HL-60/S4 treated with retinoic acid at 250 ng/mL for 4 days and 3 days (cell line): ENCODE results near the gene SEC61A2.

Experiments used
- in situ Hi-C: fragments of 300-500 bp; cut with MboI; formaldehyde crosslinking; loops from 2 replicates; pipeline ENCODE4 v1.7.0; 2022; ENCODE audit warnings: low sequenced_read_pairs

SEC61A2 gene

GRCh38 chr10:12195603-12196506, 66.4 kb downstream of the SEC61A2 start, which contains the start of the genes CDC123 and NUDT5:
Gene CDC123 (plus strand): TSS chr10:12196188. CDS start chr10:12196246, 58 bp downstream.
Gene NUDT5 (minus strand): TSS chr10:12195891. CDS start chr10:12186291, 9,600 bp downstream.
- in situ Hi-C loops = no loop called here

GRCh38 chr10:12196531-12197211, 67.2 kb downstream of the SEC61A2 start:
- in situ Hi-C loops = no loop called here

- in situ Hi-C loops = no loop called here
These were observed 68.7 kb downstream of the SEC61A2 start for GRCh38 chr10:12198156-12198555.

- in situ Hi-C loops = no loop called here
These were observed 71.4 kb downstream of the SEC61A2 start for GRCh38 chr10:12200850-12201249.

- in situ Hi-C loops = no loop called here
These were observed 72.1 kb downstream of the SEC61A2 start for GRCh38 chr10:12201543-12201942.

- in situ Hi-C loops = no loop called here
These were observed 72.7 kb downstream of the SEC61A2 start for GRCh38 chr10:12202226-12202625.

- in situ Hi-C loops = no loop called here
These were observed 75.6 kb downstream of the SEC61A2 start for GRCh38 chr10:12205082-12205481.

GRCh38 chr10:12207114-12207513, 77.6 kb downstream of the SEC61A2 start:
- in situ Hi-C loops = no loop called here

- in situ Hi-C loops = no loop called here
These were observed 79.0 kb downstream of the SEC61A2 start for GRCh38 chr10:12208460-12208859.

- in situ Hi-C loops = no loop called here
These were observed 83.0 kb downstream of the SEC61A2 start for GRCh38 chr10:12212454-12212853.

GRCh38 chr10:12213621-12214020, 84.1 kb downstream of the SEC61A2 start:
- in situ Hi-C loops = no loop called here

GRCh38 chr10:12214093-12214492, 84.6 kb downstream of the SEC61A2 start:
- in situ Hi-C loops = no loop called here

- in situ Hi-C loops = no loop called here
These were observed 85.3 kb downstream of the SEC61A2 start for GRCh38 chr10:12214763-12215218.
